ENCODE data around the gene RPL35. TPM values are rescaled to one million over a fixed set of nuclear protein-coding genes. Genes with fewer than 3 reads are reported as not detected.

RPL35 gene
- total RNA-seq, 1 experiment from 2014 or later = 1,637 TPM

DNA sequence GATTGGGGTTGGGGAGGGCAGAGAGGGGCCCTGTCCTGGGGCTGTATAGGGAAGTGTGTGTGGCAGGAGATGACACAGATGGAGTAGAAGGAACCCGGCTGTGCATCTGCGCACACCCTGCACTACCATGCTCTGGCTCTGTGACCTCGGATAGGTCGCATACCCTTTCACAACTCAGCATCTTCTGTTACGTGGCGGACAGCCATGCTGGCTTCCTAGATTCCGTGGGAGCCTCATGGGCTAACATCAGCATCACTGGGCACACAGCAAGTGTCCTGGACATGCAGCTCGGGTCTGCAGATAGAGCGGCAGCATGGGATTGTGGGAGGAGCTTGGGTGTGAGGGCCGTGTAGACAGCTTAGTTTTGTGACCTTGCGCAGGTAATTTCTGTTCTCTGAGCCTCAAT, 9.4 kb upstream of the RPL35 start:
- intact Hi-C loops (cut with micrococcal nuclease; ENCODE audit: unreplicated experiment) = no loop called here
- Histone ChIP-seq H3K4me3 (ENCODE audit: low read depth, low read length, poor library complexity, severe bottlenecking) (peak overlapping the region; percentile 93), H3K4me1 (ENCODE audit: insufficient read depth, low read length, poor library complexity, severe bottlenecking) (peaks cover 27% of the 10 kb centered on the region), H3K27ac (ENCODE audit: low read depth, low read length, poor library complexity, severe bottlenecking) (peak overlapping the region; percentile 99), H3K36me3 (ENCODE audit: insufficient read depth, low read length, poor library complexity, severe bottlenecking) (peaks cover 36% of the 10 kb centered on the region), H3K9me3 (ENCODE audit: low read depth, low read length, poor library complexity, severe bottlenecking) (no peaks in the 10 kb centered on the region), H3K27me3 (replicated peaks; ENCODE audit: insufficient read depth, low read depth, low read length, poor library complexity) (no peaks in the 10 kb centered on the region)
- DNase-seq (ENCODE audit: low spot score) = no peak
- ChIA-PET CTCF (no interaction called here), POLR2A (ENCODE audit: low non-redundant PET) (no interaction called here)
- BruUV-seq (replicated peaks) = no TSS peak
- TF ChIP-seq, protein P1, sequence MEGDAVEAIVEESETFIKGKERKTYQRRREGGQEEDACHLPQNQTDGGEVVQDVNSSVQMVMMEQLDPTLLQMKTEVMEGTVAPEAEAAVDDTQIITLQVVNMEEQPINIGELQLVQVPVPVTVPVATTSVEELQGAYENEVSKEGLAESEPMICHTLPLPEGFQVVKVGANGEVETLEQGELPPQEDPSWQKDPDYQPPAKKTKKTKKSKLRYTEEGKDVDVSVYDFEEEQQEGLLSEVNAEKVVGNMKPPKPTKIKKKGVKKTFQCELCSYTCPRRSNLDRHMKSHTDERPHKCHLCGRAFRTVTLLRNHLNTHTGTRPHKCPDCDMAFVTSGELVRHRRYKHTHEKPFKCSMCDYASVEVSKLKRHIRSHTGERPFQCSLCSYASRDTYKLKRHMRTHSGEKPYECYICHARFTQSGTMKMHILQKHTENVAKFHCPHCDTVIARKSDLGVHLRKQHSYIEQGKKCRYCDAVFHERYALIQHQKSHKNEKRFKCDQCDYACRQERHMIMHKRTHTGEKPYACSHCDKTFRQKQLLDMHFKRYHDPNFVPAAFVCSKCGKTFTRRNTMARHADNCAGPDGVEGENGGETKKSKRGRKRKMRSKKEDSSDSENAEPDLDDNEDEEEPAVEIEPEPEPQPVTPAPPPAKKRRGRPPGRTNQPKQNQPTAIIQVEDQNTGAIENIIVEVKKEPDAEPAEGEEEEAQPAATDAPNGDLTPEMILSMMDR (conservative IDR thresholded peaks at IDR 0.05; ENCODE audit: low read depth, low read length) = no peak
- no peak for TF ChIP-seq EZH2 (IDR thresholded peaks at IDR 0.05; ENCODE audit: borderline replicate concordance, low read depth, low read length, poor library complexity, severe bottlenecking)

DNA sequence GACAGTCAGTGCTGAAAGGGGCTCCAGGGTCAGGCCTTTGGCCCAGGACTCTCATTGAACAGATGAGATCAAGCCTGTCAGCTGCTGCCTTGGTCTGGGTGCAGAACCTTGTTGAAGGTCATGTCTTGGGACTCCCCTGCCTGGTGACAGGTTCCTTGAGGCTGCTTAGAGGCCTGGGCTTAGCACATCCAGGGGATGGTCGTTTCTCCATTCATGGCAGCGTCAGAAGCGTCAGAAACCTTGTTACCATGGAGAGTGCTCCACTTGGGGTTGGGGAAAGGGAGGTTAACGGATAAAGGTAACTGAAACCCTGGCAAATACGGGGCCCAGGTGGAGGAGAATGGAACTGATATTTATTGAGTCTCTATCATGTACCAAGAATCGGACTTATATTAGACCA, 9.0 kb upstream of the RPL35 start:
- no peak for DNase-seq (ENCODE audit: low spot score)
- Histone ChIP-seq H3K4me1 (ENCODE audit: insufficient read depth, low read length, poor library complexity, severe bottlenecking) (peaks cover 27% of the 10 kb centered on the region), H3K4me3 (ENCODE audit: low read depth, low read length, poor library complexity, severe bottlenecking) (peak overlapping the region; percentile 93), H3K36me3 (ENCODE audit: insufficient read depth, low read length, poor library complexity, severe bottlenecking) (peaks cover 32% of the 10 kb centered on the region), H3K9me3 (ENCODE audit: low read depth, low read length, poor library complexity, severe bottlenecking) (no peaks in the 10 kb centered on the region), H3K27ac (ENCODE audit: low read depth, low read length, poor library complexity, severe bottlenecking) (peak overlapping the region; percentile 99), H3K27me3 (replicated peaks; ENCODE audit: insufficient read depth, low read depth, low read length, poor library complexity) (no peaks in the 10 kb centered on the region)
- CTCF ChIA-PET = no interaction called here
- no TSS peak for BruUV-seq (replicated peaks)
- POLR2A ChIA-PET (ENCODE audit: low non-redundant PET) = no interaction called here
- intact Hi-C loops (cut with micrococcal nuclease; ENCODE audit: unreplicated experiment) = no loop called here
- TF ChIP-seq EZH2 (IDR thresholded peaks at IDR 0.05; ENCODE audit: borderline replicate concordance, low read depth, low read length, poor library complexity, severe bottlenecking) = no peak
- TF ChIP-seq, protein P1 (conservative IDR thresholded peaks at IDR 0.05; ENCODE audit: low read depth, low read length) = no peak

DNA sequence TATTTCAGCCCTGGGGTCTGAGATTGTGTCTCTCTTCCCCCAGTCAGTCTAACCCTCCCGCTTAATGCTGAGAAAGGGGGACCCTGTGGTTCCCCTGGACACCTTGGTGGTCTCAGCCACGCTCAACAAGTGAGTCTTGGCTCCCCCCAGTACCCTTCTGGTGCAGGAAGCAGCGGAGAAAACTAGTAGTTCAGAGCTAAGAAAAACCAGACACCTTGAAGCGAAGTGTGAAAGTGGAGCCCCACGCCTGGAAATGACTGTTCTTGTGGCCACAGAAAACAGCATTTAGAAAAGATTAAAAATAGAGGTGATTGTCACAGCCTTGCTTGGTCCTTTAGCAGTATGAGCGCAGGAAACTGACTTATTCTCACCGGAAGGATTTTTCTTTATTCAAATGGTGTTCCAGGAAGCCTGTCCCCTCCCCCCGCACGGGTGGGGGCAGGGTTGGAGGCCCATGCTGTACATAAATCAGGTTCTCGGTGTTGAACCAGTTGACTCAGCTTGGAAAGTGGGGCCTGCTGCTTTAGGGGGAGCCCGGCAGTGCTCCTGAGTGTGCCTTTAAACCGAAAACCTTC, 8.3 kb upstream of the RPL35 start:
- Histone ChIP-seq H3K4me3 (ENCODE audit: low read depth, low read length, poor library complexity, severe bottlenecking) (peak overlapping the region; percentile 93), H3K9me3 (ENCODE audit: low read depth, low read length, poor library complexity, severe bottlenecking) (no peaks in the 10 kb centered on the region), H3K36me3 (ENCODE audit: insufficient read depth, low read length, poor library complexity, severe bottlenecking) (peaks cover 25% of the 10 kb centered on the region), H3K4me1 (ENCODE audit: insufficient read depth, low read length, poor library complexity, severe bottlenecking) (peaks cover 27% of the 10 kb centered on the region), H3K27ac (ENCODE audit: low read depth, low read length, poor library complexity, severe bottlenecking) (peak overlapping the region; percentile 99), H3K27me3 (replicated peaks; ENCODE audit: insufficient read depth, low read depth, low read length, poor library complexity) (no peaks in the 10 kb centered on the region)
- POLR2A ChIA-PET (ENCODE audit: low non-redundant PET) = no interaction called here
- TSS peak; percentile 59 for BruUV-seq (replicated peaks)
- intact Hi-C loops (cut with micrococcal nuclease; ENCODE audit: unreplicated experiment) = no loop called here
- peak; percentile 67 for DNase-seq (ENCODE audit: low spot score)
- CTCF ChIA-PET = no interaction called here
- TF ChIP-seq EZH2 (IDR thresholded peaks at IDR 0.05; ENCODE audit: borderline replicate concordance, low read depth, low read length, poor library complexity, severe bottlenecking) = no peak
- TF ChIP-seq, protein P1 (conservative IDR thresholded peaks at IDR 0.05; ENCODE audit: low read depth, low read length) = no peak

Data from A673 (cell line).